ENCODE measurements around the gene PPAT. TPM values are rescaled to one million over a fixed set of nuclear protein-coding genes. Genes with fewer than 3 reads are reported as not detected.
A peak's percentile ranks its signal among the peaks of the same experiment; 100 is the strongest.
"Not testable (repeated sequence)": the region's sequence is repeated elsewhere in the genome, so short reads cannot be mapped to it uniquely, and the experiment has no call there.

Gene PPAT
- total RNA-seq, 2 experiments from 2014 or later: 36.8 to 48.2 TPM

DNA sequence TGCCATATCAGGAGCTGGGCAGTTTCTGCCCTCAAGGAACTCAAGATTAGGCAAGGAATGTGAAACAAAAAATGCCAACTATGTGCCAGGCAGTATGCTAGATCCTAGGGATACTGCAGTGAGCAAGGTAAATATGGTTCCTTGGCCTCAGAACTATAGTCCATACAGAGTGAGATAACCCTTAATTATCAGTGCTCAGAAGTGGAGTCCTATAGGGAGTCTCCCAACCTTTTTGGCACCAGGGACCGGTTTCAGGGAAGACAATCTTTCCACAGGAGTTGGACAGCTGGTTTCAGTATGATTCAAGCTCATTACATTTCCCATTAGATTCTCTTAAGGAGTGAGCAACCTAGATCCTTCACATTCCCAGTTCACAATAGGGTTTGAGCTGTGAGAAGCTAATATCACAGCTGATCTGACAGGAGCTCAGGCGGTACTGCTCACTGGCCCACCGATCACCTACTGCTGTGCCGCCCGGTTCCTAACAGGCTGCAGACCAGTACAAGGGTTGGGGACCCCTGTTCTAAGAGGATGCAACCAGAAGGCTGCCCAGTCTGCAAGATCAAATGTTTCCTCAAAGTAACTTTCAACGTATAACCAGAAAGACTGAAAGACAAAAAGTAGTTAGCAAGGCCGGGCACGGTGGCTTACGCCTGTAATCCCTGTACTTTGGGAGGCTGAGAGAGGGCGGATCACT lies 30.3 kb upstream of the PPAT start:
- H3K9me3 Mint-ChIP-seq (ENCODE audit: low read depth): no peaks in the 10 kb centered on the region
- H3K36me3 Mint-ChIP-seq (ENCODE audit: low read depth): peaks cover 53% of the 10 kb centered on the region
- peaks cover 55% of the 10 kb centered on the region for H3K4me1 Mint-ChIP-seq
- POLR2A ChIA-PET: interaction anchor here (0.6 to 1.7 kb wide), 7 partner anchors 9 to 512 kb away, joined by 3 to 11 read pairs (median 3); partner anchors contain the start of genes NOA1, PAICS and PPAT
- intact Hi-C loops (cut with DNase I, micrococcal nuclease): loop anchor here (1.0 to 5.0 kb wide), 7 partner anchors 65 to 517 kb away; partner anchors contain the start of genes AASDH (in 1 of the 2), CEP135 (in 1 of the 2) and REST (in 1 of the 2)
- H3K27me3 Mint-ChIP-seq: no peaks in the 10 kb centered on the region
- no peak for DNase-seq
- ATAC-seq: no peak
- H3K27ac Mint-ChIP-seq: peak overlapping the region; percentile 99
- peak overlapping the region; percentile 100 for H3K4me3 Mint-ChIP-seq
- CTCF ChIA-PET: interaction anchor here (0.6 to 2.3 kb wide), 4 partner anchors 31 to 338 kb away, joined by 3 to 6 read pairs (median 4); partner anchors contain the start of genes AASDH and PPAT

GRCh38 chr4:56464581-56464980 lies 29.2 kb upstream of the PPAT start:
- peaks cover 57% of the 10 kb centered on the region for H3K4me1 Mint-ChIP-seq
- ATAC-seq (no peak), DNase-seq (no peak)
- H3K9me3 Mint-ChIP-seq (ENCODE audit: low read depth): no peaks in the 10 kb centered on the region
- no peaks in the 10 kb centered on the region for H3K27me3 Mint-ChIP-seq
- POLR2A ChIA-PET: no interaction called here
- peak overlapping the region; percentile 0 for H3K27ac Mint-ChIP-seq
- CTCF ChIA-PET: interaction anchor here (1.6 to 2.3 kb wide), 2 partner anchors 30 to 340 kb away, joined by 4 to 6 read pairs; partner anchors contain the start of gene PPAT
- H3K4me3 Mint-ChIP-seq: no peak overlapping the region
- intact Hi-C loops (cut with DNase I, micrococcal nuclease): no loop called here
- peaks cover 55% of the 10 kb centered on the region for H3K36me3 Mint-ChIP-seq (ENCODE audit: low read depth)

GRCh38 chr4:56463711-56464110 lies 28.3 kb upstream of the PPAT start:
- peaks cover 62% of the 10 kb centered on the region for H3K36me3 Mint-ChIP-seq (ENCODE audit: low read depth)
- ATAC-seq (no peak), DNase-seq (no peak)
- peaks cover 50% of the 10 kb centered on the region for H3K4me1 Mint-ChIP-seq
- H3K27me3 Mint-ChIP-seq: no peaks in the 10 kb centered on the region
- intact Hi-C loops (cut with DNase I, micrococcal nuclease): no loop called here
- ChIA-PET POLR2A (interaction anchor here (1.1 kb wide), 1 partner anchor 12 kb away, joined by 3 read pairs; no protein-coding TSS in a partner anchor), CTCF (no interaction called here)
- no peak overlapping the region for H3K4me3 Mint-ChIP-seq
- H3K27ac Mint-ChIP-seq: no peak overlapping the region
- H3K9me3 Mint-ChIP-seq (ENCODE audit: low read depth): no peaks in the 10 kb centered on the region

DNA sequence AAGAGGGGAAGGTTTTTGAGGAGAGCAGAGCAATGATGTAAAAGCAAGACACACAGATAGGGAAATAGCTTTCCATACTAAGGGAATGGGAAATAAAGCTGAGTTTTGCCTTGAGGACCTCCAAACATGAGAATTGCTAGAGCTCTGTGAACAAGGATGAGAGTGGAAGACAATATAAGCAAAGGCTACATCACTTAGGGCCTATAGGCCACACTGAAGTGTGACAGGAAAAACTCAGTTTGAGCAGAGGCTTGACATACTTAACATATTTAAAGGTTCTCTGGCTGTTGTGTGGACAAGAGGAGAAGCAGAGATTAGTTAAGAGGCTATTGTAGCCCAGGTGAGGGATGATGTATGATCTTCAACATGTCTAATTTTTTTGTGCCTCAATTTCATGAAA lies 26.7 kb upstream of the PPAT start:
- H3K4me1 Mint-ChIP-seq: peaks cover 46% of the 10 kb centered on the region
- H3K27me3 Mint-ChIP-seq: no peaks in the 10 kb centered on the region
- CTCF ChIA-PET: no interaction called here
- H3K27ac Mint-ChIP-seq: peak overlapping the region; percentile 44
- intact Hi-C loops (cut with DNase I, micrococcal nuclease): no loop called here
- H3K9me3 Mint-ChIP-seq (ENCODE audit: low read depth): no peaks in the 10 kb centered on the region
- DNase-seq (no peak), ATAC-seq (no peak)
- peaks cover 67% of the 10 kb centered on the region for H3K36me3 Mint-ChIP-seq (ENCODE audit: low read depth)
- H3K4me3 Mint-ChIP-seq: no peak overlapping the region
- POLR2A ChIA-PET: interaction anchor here (0.6 kb wide), 1 partner anchor 22 kb away, joined by 3 read pairs; no protein-coding TSS in a partner anchor

DNA sequence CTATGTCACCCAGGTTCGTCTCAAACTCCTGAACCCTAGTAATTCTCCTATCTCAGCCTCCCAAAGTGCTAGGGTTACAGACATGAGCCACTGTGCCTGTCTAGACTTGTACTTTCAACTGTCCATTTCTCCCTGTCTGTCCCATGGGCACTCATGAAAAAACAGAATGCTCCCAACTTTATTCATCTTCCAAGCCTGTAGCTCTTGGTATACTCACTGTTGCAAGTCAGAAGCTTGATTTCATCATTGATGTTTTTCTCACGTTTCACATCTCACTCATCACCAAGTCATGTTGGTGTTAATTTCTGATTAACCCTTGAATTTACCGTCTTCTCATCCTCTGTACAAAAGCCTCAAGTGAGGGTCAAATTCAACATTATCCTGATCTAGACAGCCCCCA lies 24.7 kb upstream of the PPAT start:
- H3K4me1 Mint-ChIP-seq: peaks cover 37% of the 10 kb centered on the region
- peak overlapping the region; percentile 93 for H3K27ac Mint-ChIP-seq
- no peaks in the 10 kb centered on the region for H3K9me3 Mint-ChIP-seq (ENCODE audit: low read depth)
- no peaks in the 10 kb centered on the region for H3K27me3 Mint-ChIP-seq
- H3K4me3 Mint-ChIP-seq: no peak overlapping the region
- H3K36me3 Mint-ChIP-seq (ENCODE audit: low read depth): peaks cover 74% of the 10 kb centered on the region
- CTCF ChIA-PET: interaction anchor here (1.7 to 2.3 kb wide), 2 partner anchors 23 to 24 kb away, joined by 4 to 11 read pairs; partner anchors contain the start of genes PAICS and PPAT
- POLR2A ChIA-PET: no interaction called here
- intact Hi-C loops (cut with DNase I, micrococcal nuclease): no loop called here
- ATAC-seq: no peak
- no peak for DNase-seq

- ChIA-PET POLR2A (no interaction called here), CTCF (interaction anchor here (0.7 kb wide), 1 partner anchor 582 kb away, joined by 3 read pairs; no protein-coding TSS in a partner anchor)
- intact Hi-C loops (cut with DNase I, micrococcal nuclease): loop anchor here in 1 of 2 experiments (2.0 kb wide), 1 partner anchor 14 kb away; the partner anchor contains the start of gene PAICS
- no peak overlapping the region for H3K4me3 Mint-ChIP-seq
- peaks cover 14% of the 10 kb centered on the region for H3K4me1 Mint-ChIP-seq
- DNase-seq (no peak), ATAC-seq (no peak)
- H3K9me3 Mint-ChIP-seq (ENCODE audit: low read depth): no peaks in the 10 kb centered on the region
- no peak overlapping the region for H3K27ac Mint-ChIP-seq
- H3K36me3 Mint-ChIP-seq (ENCODE audit: low read depth): peaks cover 81% of the 10 kb centered on the region
- no peaks in the 10 kb centered on the region for H3K27me3 Mint-ChIP-seq
Measured at GRCh38 chr4:56450342-56450741, 14.9 kb upstream of the PPAT start.

GRCh38 chr4:56449475-56449874 lies 14.1 kb upstream of the PPAT start:
- H3K4me3 Mint-ChIP-seq; DNase-seq; H3K27ac Mint-ChIP-seq; H3K9me3 Mint-ChIP-seq (ENCODE audit: low read depth); POLR2A ChIA-PET; ATAC-seq; H3K27me3 Mint-ChIP-seq: not testable (repeated sequence)
- Mint-ChIP-seq H3K36me3 (ENCODE audit: low read depth) (peaks cover 79% of the 10 kb centered on the region), H3K4me1 (peaks cover 20% of the 10 kb centered on the region)
- intact Hi-C loops (cut with DNase I, micrococcal nuclease): loop anchor here in 1 of 2 experiments (5.0 kb wide), 1 partner anchor 33 kb away; no protein-coding TSS in a partner anchor
- CTCF ChIA-PET: interaction anchor here (1.7 to 2.2 kb wide), 2 partner anchors 11 to 13 kb away, joined by 3 to 5 read pairs; partner anchors contain the start of gene PAICS

GRCh38 chr4:56448301-56448700 lies 12.9 kb upstream of the PPAT start:
- ChIA-PET CTCF (interaction anchor here (0.6 to 2.2 kb wide), 3 partner anchors 12 to 41 kb away, joined by 3 to 5 read pairs (median 3); partner anchors contain the start of gene PAICS), POLR2A (no interaction called here)
- ATAC-seq: no peak
- no peak overlapping the region for H3K4me3 Mint-ChIP-seq
- DNase-seq: no peak
- no peaks in the 10 kb centered on the region for H3K9me3 Mint-ChIP-seq (ENCODE audit: low read depth)
- intact Hi-C loops (cut with DNase I, micrococcal nuclease): loop anchor here in 1 of 2 experiments (5.0 kb wide), 1 partner anchor 34 kb away; no protein-coding TSS in a partner anchor
- H3K27me3 Mint-ChIP-seq: no peaks in the 10 kb centered on the region
- peak overlapping the region; percentile 24 for H3K27ac Mint-ChIP-seq
- H3K4me1 Mint-ChIP-seq: peaks cover 25% of the 10 kb centered on the region
- H3K36me3 Mint-ChIP-seq (ENCODE audit: low read depth): peaks cover 78% of the 10 kb centered on the region

GRCh38 chr4:56445699-56446098 lies 10.3 kb upstream of the PPAT start:
- ChIA-PET POLR2A (interaction anchor here (0.5 to 0.7 kb wide), 2 partner anchors 12 to 568 kb away, joined by 3 to 4 read pairs; no protein-coding TSS in a partner anchor), CTCF (interaction anchor here (0.7 kb wide), 1 partner anchor 40 kb away, joined by 3 read pairs; no protein-coding TSS in a partner anchor)
- Mint-ChIP-seq H3K27ac (no peak overlapping the region), H3K4me3 (no peak overlapping the region), H3K27me3 (no peaks in the 10 kb centered on the region), H3K36me3 (ENCODE audit: low read depth) (peaks cover 75% of the 10 kb centered on the region), H3K9me3 (ENCODE audit: low read depth) (no peaks in the 10 kb centered on the region), H3K4me1 (peaks cover 37% of the 10 kb centered on the region)
- intact Hi-C loops (cut with DNase I, micrococcal nuclease): loop anchor here in 1 of 2 experiments (5.0 kb wide), 1 partner anchor 37 kb away; no protein-coding TSS in a partner anchor
- no peak for ATAC-seq
- no peak for DNase-seq

- no peak overlapping the region for H3K4me3 Mint-ChIP-seq
- no peak for DNase-seq
- no peak overlapping the region for H3K27ac Mint-ChIP-seq
- ChIA-PET CTCF (interaction anchor here (0.5 to 2.5 kb wide), 5 partner anchors 13 to 540 kb away, joined by 3 to 10 read pairs (median 3); no protein-coding TSS in a partner anchor), POLR2A (no interaction called here)
- peaks cover 75% of the 10 kb centered on the region for H3K36me3 Mint-ChIP-seq (ENCODE audit: low read depth)
- peaks cover 47% of the 10 kb centered on the region for H3K4me1 Mint-ChIP-seq
- intact Hi-C loops (cut with DNase I, micrococcal nuclease): loop anchor here in 1 of 2 experiments (5.0 kb wide), 1 partner anchor 38 kb away; no protein-coding TSS in a partner anchor
- H3K9me3 Mint-ChIP-seq (ENCODE audit: low read depth): no peaks in the 10 kb centered on the region
- no peaks in the 10 kb centered on the region for H3K27me3 Mint-ChIP-seq
- no peak for ATAC-seq
Measured at GRCh38 chr4:56444719-56445118, 9.3 kb upstream of the PPAT start.

DNA sequence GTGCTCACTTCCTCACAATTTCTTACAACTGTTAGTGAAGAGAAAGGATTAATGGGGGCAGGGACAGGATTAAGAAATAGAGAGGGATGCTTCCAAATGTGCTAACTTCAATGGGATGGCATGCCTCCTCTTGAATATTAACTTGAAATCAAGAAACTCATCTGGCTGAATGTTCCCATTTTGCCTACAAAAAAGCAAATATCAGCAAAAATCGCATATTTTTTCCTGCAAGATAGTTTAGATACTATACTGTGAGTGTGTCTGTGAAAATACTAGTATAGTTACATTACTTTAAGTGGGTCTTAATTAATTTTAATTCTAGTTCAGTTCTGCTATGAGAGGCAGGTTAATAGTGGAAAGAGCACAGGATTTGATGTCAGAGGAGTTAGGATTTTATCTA lies 5.6 kb upstream of the PPAT start:
- H3K9me3 Mint-ChIP-seq (ENCODE audit: low read depth): no peaks in the 10 kb centered on the region
- intact Hi-C loops (cut with DNase I, micrococcal nuclease): no loop called here
- no peak for ATAC-seq
- peaks cover 50% of the 10 kb centered on the region for H3K4me1 Mint-ChIP-seq
- no peak overlapping the region for H3K4me3 Mint-ChIP-seq
- no peak for DNase-seq
- no peak overlapping the region for H3K27ac Mint-ChIP-seq
- CTCF ChIA-PET: interaction anchor here (1.0 kb wide), 1 partner anchor 13 kb away, joined by 4 read pairs; no protein-coding TSS in a partner anchor
- POLR2A ChIA-PET: interaction anchor here (0.8 kb wide), 1 partner anchor 25 kb away, joined by 3 read pairs; no protein-coding TSS in a partner anchor
- peaks cover 66% of the 10 kb centered on the region for H3K36me3 Mint-ChIP-seq (ENCODE audit: low read depth)
- H3K27me3 Mint-ChIP-seq: no peaks in the 10 kb centered on the region

Data from activated CD4-positive, alpha-beta T cell treated with anti-CD3 and anti-CD28 coated beads for 36 hours (primary cell).